ENCODE data around the gene CEBPZOS.
A peak's percentile ranks its signal among the peaks of the same experiment; 100 is the strongest.
"Not testable (repeated sequence)": the region's sequence is repeated elsewhere in the genome, so short reads cannot be mapped to it uniquely, and the experiment has no call there.

CEBPZOS gene

GRCh38 chr2:37211212-37211611 is 14.9 kb downstream of the CEBPZOS start:
- no peak overlapping the region for H3K27ac Mint-ChIP-seq
- no peaks in the 10 kb centered on the region for H3K4me1 Mint-ChIP-seq
- H3K9me3 Mint-ChIP-seq, result peaks cover 28% of the 10 kb centered on the region
- TF ChIP-seq CTCF (IDR thresholded peaks at IDR 0.05; ENCODE audit: unreplicated experiment in 3 of 3), result no peak
- H3K36me3 Mint-ChIP-seq (ENCODE audit: low read depth), result peaks cover 75% of the 10 kb centered on the region
- no peak overlapping the region for H3K4me3 Mint-ChIP-seq
- H3K27me3 Mint-ChIP-seq (ENCODE audit: low read depth), result no peaks in the 10 kb centered on the region

DNA sequence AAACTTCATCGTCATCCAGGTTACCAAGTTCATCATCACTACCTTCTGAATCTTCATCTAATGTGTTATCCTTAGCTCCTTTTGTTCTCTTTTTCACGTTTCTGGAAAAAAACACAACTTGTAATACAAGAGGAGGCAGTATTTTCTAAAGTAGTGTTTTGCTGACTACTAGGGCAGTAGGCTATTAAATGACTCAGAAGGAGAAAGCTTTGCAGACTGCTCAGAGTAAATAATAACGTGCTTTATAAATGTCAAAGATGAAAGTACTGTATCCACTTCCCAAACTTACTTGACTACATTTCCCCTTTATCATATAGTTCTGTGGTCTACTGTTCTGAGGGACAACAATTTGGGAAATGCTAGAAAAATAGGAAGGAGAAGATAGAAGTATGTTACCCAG is 15.6 kb downstream of the CEBPZOS start:
- Mint-ChIP-seq H3K4me1 (no peaks in the 10 kb centered on the region), H3K27ac (no peak overlapping the region), H3K27me3 (ENCODE audit: low read depth) (no peaks in the 10 kb centered on the region), H3K9me3 (peaks cover 24% of the 10 kb centered on the region), H3K36me3 (ENCODE audit: low read depth) (peaks cover 73% of the 10 kb centered on the region), H3K4me3 (no peak overlapping the region)
- TF ChIP-seq CTCF (IDR thresholded peaks at IDR 0.05; ENCODE audit: unreplicated experiment in 3 of 3), result no peak

GRCh38 chr2:37215250-37215649 is 19.0 kb downstream of the CEBPZOS start:
- Mint-ChIP-seq H3K9me3 (no peaks in the 10 kb centered on the region), H3K27me3 (ENCODE audit: low read depth) (no peaks in the 10 kb centered on the region), H3K4me1 (no peaks in the 10 kb centered on the region), H3K27ac (no peak overlapping the region), H3K4me3 (no peak overlapping the region), H3K36me3 (ENCODE audit: low read depth) (peaks cover 61% of the 10 kb centered on the region)
- TF ChIP-seq CTCF (IDR thresholded peaks at IDR 0.05; ENCODE audit: unreplicated experiment in 3 of 3), result no peak

DNA sequence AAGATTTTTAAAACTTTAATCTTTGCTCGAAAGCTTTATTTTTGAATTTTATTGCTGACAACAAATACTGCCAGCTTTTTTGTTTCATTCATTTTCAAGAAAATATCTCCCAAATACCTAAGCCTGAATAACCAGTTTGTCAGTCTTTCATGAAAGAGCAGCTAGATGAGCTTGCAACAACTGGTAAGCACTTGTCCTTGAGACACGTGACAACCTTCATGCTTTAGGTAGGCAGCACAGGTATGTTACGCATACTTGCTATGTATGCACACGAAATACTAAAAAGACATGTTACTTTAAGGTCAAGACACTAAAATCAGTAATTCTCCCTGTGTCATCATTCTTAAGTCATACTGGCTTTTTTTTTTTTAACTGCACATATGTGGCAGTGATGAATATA is 22.8 kb downstream of the CEBPZOS start:
- no peak for TF ChIP-seq CTCF (IDR thresholded peaks at IDR 0.05; ENCODE audit: unreplicated experiment in 3 of 3)
- Mint-ChIP-seq H3K4me1 (no peaks in the 10 kb centered on the region), H3K27ac (no peak overlapping the region), H3K36me3 (ENCODE audit: low read depth) (peaks cover 60% of the 10 kb centered on the region), H3K4me3 (no peak overlapping the region), H3K27me3 (ENCODE audit: low read depth) (no peaks in the 10 kb centered on the region), H3K9me3 (no peaks in the 10 kb centered on the region)

GRCh38 chr2:37223131-37223530 is 26.8 kb downstream of the CEBPZOS start:
- H3K9me3 Mint-ChIP-seq, result no peaks in the 10 kb centered on the region
- H3K27me3 Mint-ChIP-seq (ENCODE audit: low read depth), result no peaks in the 10 kb centered on the region
- H3K36me3 Mint-ChIP-seq (ENCODE audit: low read depth), result peaks cover 59% of the 10 kb centered on the region
- no peak overlapping the region for H3K27ac Mint-ChIP-seq
- H3K4me1 Mint-ChIP-seq, result peaks cover 11% of the 10 kb centered on the region
- no peak overlapping the region for H3K4me3 Mint-ChIP-seq
- no peak for TF ChIP-seq CTCF (IDR thresholded peaks at IDR 0.05; ENCODE audit: unreplicated experiment in 3 of 3)

- Mint-ChIP-seq H3K36me3 (ENCODE audit: low read depth) (peaks cover 53% of the 10 kb centered on the region), H3K9me3 (no peaks in the 10 kb centered on the region), H3K4me1 (peaks cover 12% of the 10 kb centered on the region), H3K27me3 (ENCODE audit: low read depth) (no peaks in the 10 kb centered on the region), H3K27ac (no peak overlapping the region), H3K4me3 (no peak overlapping the region)
- no peak for TF ChIP-seq CTCF (IDR thresholded peaks at IDR 0.05; ENCODE audit: unreplicated experiment in 3 of 3)
Observed at GRCh38 chr2:37224063-37224462, 27.8 kb downstream of the CEBPZOS start.

DNA sequence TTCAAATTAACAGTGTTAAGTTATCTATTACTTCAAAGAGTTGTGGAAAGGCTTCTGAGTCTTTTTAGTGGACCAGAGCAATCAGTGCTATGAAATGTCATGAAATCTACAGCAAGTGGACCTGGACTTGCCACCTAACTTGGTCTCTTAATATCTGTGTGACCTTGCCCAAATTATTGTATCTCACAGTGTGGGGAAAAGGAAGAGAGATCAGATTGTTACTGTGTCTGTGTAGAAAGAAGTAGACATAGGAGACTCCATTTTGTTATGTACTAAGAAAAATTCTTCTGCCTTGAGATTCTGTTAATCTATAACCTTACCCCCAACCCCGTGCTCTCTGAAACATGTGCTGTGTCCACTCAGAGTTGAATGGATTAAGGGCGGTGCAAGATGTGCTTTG is 28.8 kb downstream of the CEBPZOS start:
- Mint-ChIP-seq H3K27ac (peak overlapping the region in 2 of 3 experiments; percentile 14 to 85), H3K4me1 (peaks cover 16% of the 10 kb centered on the region), H3K36me3 (ENCODE audit: low read depth) (peaks cover 45% of the 10 kb centered on the region)
- H3K4me3 Mint-ChIP-seq; H3K27me3 Mint-ChIP-seq (ENCODE audit: low read depth); H3K9me3 Mint-ChIP-seq: not testable (repeated sequence)
